ENCODE data around the gene NPIPA3. TPM values are rescaled to one million over a fixed set of nuclear protein-coding genes. Genes with fewer than 3 reads are reported as not detected.

Gene NPIPA3
- total RNA-seq, 2 experiments from 2014 or later = 1.5 to 1.9 TPM

Other genes starting within 250 kb of the NPIPA3 start
- gene PARN, start 73.2 kb upstream of the NPIPA3 start, total RNA-seq = 10 to 100 TPM; 41.8 to 44.0 TPM
- gene BFAR, start 70.5 kb upstream of the NPIPA3 start, total RNA-seq = 10 to 100 TPM; 41.9 to 44.6 TPM
- gene PLA2G10, start 9.1 kb upstream of the NPIPA3 start, total RNA-seq = not detected
- 1 to 10 TPM; 3.6 to 4.1 TPM for gene NPIPA2, start 39.1 kb downstream of the NPIPA3 start, total RNA-seq
- gene NOMO1, start 130.3 kb downstream of the NPIPA3 start, total RNA-seq = 10 to 100 TPM; 33.1 to 35.1 TPM
- 100 to 1,000 TPM in 1 of 2 experiments, 10 to 100 TPM in 1; 81.4 to 101 TPM for gene NPIPA1, start 234.0 kb downstream of the NPIPA3 start, total RNA-seq